Liver (tissue), 9 donors: ENCODE measurements around the gene MCEMP1. TPM values are rescaled to one million over a fixed set of nuclear protein-coding genes. Genes with fewer than 3 reads are reported as not detected.
A peak's percentile ranks its signal among the peaks of the same experiment; 100 is the strongest.

Experiments
- DNase-seq: peaks from one replicate; pipeline ENCODE4 v3.0.0-alpha.2; 2017; ENCODE audit warnings: low spot score
- H3K27ac ChIP-seq, 2 donors: one replicate each; pipeline ENCODE4 v1.7.0; 2013; ENCODE audit warnings: inconsistent platforms in 2 of 2, low read length in 2 of 2, control low read depth in 1 of 2, low read depth in 1 of 2, mild to moderate bottlenecking in 1 of 2
- H3K27me3 ChIP-seq, 4 donors: one replicate each; pipeline versions ENCODE4 v1.6.1 to v1.7.0; 2013; ENCODE audit warnings: low read length in 3 of 4, inconsistent platforms in 1 of 4, mild to moderate bottlenecking in 1 of 4, moderate library complexity in 1 of 4; ENCODE audit not compliant: control insufficient read depth in 4 of 4, insufficient read depth in 4 of 4
- H3K36me3 ChIP-seq, 4 donors: one replicate each; pipeline versions ENCODE4 v1.6.1 to v1.7.0; 2013; ENCODE audit warnings: low read length in 3 of 4, mild to moderate bottlenecking in 3 of 4, low read depth in 1 of 4, moderate library complexity in 1 of 4; ENCODE audit not compliant: control insufficient read depth in 4 of 4, insufficient read depth in 3 of 4
- H3K4me1 ChIP-seq, 4 donors: one replicate each; pipeline versions ENCODE4 v1.6.1 to v1.7.0; 2013; ENCODE audit warnings: low read length in 3 of 4, mild to moderate bottlenecking in 3 of 4, moderate library complexity in 1 of 4; ENCODE audit not compliant: control insufficient read depth in 4 of 4, insufficient read depth in 4 of 4
- H3K4me3 ChIP-seq, 3 donors: one replicate each; pipeline versions ENCODE4 v1.6.1 to v1.7.0; 2013; ENCODE audit warnings: low read length in 3 of 3, control low read depth in 1 of 3, low read depth in 1 of 3, mild to moderate bottlenecking in 1 of 3
- H3K9ac ChIP-seq, 2 donors: one replicate each; pipeline ENCODE4 v1.7.0; 2013; ENCODE audit warnings: low read length in 2 of 2, mild to moderate bottlenecking in 2 of 2, moderate library complexity in 2 of 2, control low read depth in 1 of 2, low read depth in 1 of 2
- H3K9me3 ChIP-seq, 4 donors: one replicate each; pipeline versions ENCODE4 v1.6.1 to v1.7.0; 2013; ENCODE audit warnings: low read length in 3 of 4; ENCODE audit not compliant: control insufficient read depth in 4 of 4
- ATF3 ChIP-seq: IDR thresholded peaks from 2 replicates; pipeline ENCODE4 v1.6.1; 2016; ENCODE audit warnings: antibody characterized with exemption
- EGR1 ChIP-seq, 2 donors: IDR thresholded peaks; 2 replicates each; pipeline ENCODE4 v1.6.1; 2016 to 2018; ENCODE audit warnings: antibody characterized with exemption in 2 of 2, low read depth in 2 of 2
- FOXA1 ChIP-seq: IDR thresholded peaks from 2 replicates; pipeline ENCODE4 v1.6.1; 2016; ENCODE audit warnings: antibody characterized with exemption
- FOXA2 ChIP-seq: IDR thresholded peaks from 2 replicates; pipeline ENCODE4 v1.6.1; 2016; ENCODE audit warnings: antibody characterized with exemption
- GABPA ChIP-seq, 2 donors: IDR thresholded peaks in 1 of 2; conservative IDR thresholded peaks in 1 of 2; 2 replicates each; pipeline ENCODE4 v1.6.1; 2016; ENCODE audit warnings: antibody characterized with exemption in 2 of 2, mild to moderate bottlenecking in 1 of 2, moderate library complexity in 1 of 2
- HNF4A ChIP-seq, 2 donors: conservative IDR thresholded peaks; 2 replicates each; pipeline ENCODE4 v1.6.1; 2016; ENCODE audit warnings: antibody characterized with exemption in 2 of 2, mild to moderate bottlenecking in 2 of 2
- JUND ChIP-seq, 2 donors: IDR thresholded peaks; 2 replicates each; pipeline ENCODE4 v1.6.1; 2016; ENCODE audit warnings: antibody characterized with exemption in 2 of 2
- RAD21 ChIP-seq, 2 donors: IDR thresholded peaks; 2 replicates each; pipeline ENCODE4 v1.6.1; 2016; ENCODE audit warnings: antibody characterized with exemption in 2 of 2, mild to moderate bottlenecking in 2 of 2
- REST ChIP-seq: IDR thresholded peaks from 2 replicates; pipeline ENCODE4 v1.6.1; 2016; ENCODE audit warnings: antibody characterized with exemption, mild to moderate bottlenecking
- SP1 ChIP-seq: IDR thresholded peaks from 2 replicates; pipeline ENCODE4 v1.6.1; 2018; ENCODE audit warnings: antibody characterized with exemption, mild to moderate bottlenecking
- TAF1 ChIP-seq: conservative IDR thresholded peaks from 2 replicates; pipeline ENCODE4 v1.6.1; 2016; ENCODE audit warnings: antibody characterized with exemption, mild to moderate bottlenecking
- WGBS: extraction: QIAGEN DNeasy Blood & Tissue Kit; methylation state at CpG from one replicate; pipeline ENCODE4 v1.1.7; 2013; 5-methylcytosine and 5-hydroxymethylcytosine counted together
- polyA plus RNA-seq, 2 donors: library from polyadenylated mRNA; stranded (reverse) in 1 of 2; unstranded in 1 of 2; fragments of 200-250 nt in 1 of 2; fragments of >200 nt in 1 of 2; fragmentation: Nextera tagmentation in 1 of 2; extraction: Ambion mirVana in 1 of 2; gene quantifications; one replicate each; pipeline versions ENCODE4 v1.2.1 to v1.2.3, GENCODE V29; 2013 to 2015
- total RNA-seq, 2 donors: library from RNA; depleted of rRNA; stranded (reverse); fragments of >200 nt; gene quantifications; one replicate each; pipeline ENCODE4 v1.2.3, GENCODE V29; 2014
- TF ChIP-seq, protein P1 (sequence below): fragments of 150-350 bp; IDR thresholded peaks from 2 replicates; pipeline ENCODE4 v1.5.1; 2017; ENCODE audit warnings: improper control_type of control experiment, low read depth, low read length; ENCODE audit not compliant: missing input control
- donor health status: healthy.
- donor health status: healthy.
- donor health status: healthy.
- donor health status: healthy.
- donor health status: healthy.

The MCEMP1 gene
- total and polyA plus RNA-seq, 4 donors, result 0.29 to 0.92 (median 0.48) TPM

GRCh38 chr19:7705387-7706187 lies 28.7 kb downstream of the MCEMP1 start:
- Histone ChIP-seq H3K27ac (peak overlapping the region; percentile 17 to 48), H3K9ac (no peak overlapping the region), H3K36me3 (no peaks in the 10 kb centered on the region), H3K27me3 (no peaks in the 10 kb centered on the region), H3K4me3 (no peak overlapping the region), H3K9me3 (no peaks in the 10 kb centered on the region), H3K4me1 (no peaks in the 10 kb centered on the region)
- WGBS, result 60% methylated on average over 24 of the region's 24 CpGs
- TF ChIP-seq GABPA (IDR thresholded peaks at IDR 0.05 in 1 of 2, conservative IDR thresholded peaks at IDR 0.05 in 1 of 2) (no peak), JUND (IDR thresholded peaks at IDR 0.05) (no peak)
- DNase-seq, result no peak

- Histone ChIP-seq H3K4me3 (no peak overlapping the region), H3K27ac (peak overlapping the region; percentile 34 to 58), H3K4me1 (no peaks in the 10 kb centered on the region), H3K9me3 (no peaks in the 10 kb centered on the region), H3K36me3 (no peaks in the 10 kb centered on the region), H3K27me3 (no peaks in the 10 kb centered on the region), H3K9ac (no peak overlapping the region)
- 78% methylated on average over 14 of the region's 14 CpGs for WGBS
- no peak for DNase-seq
- TF ChIP-seq TAF1 (no peak), REST (no peak), SP1 (no peak)
- TF ChIP-seq, protein P1, sequence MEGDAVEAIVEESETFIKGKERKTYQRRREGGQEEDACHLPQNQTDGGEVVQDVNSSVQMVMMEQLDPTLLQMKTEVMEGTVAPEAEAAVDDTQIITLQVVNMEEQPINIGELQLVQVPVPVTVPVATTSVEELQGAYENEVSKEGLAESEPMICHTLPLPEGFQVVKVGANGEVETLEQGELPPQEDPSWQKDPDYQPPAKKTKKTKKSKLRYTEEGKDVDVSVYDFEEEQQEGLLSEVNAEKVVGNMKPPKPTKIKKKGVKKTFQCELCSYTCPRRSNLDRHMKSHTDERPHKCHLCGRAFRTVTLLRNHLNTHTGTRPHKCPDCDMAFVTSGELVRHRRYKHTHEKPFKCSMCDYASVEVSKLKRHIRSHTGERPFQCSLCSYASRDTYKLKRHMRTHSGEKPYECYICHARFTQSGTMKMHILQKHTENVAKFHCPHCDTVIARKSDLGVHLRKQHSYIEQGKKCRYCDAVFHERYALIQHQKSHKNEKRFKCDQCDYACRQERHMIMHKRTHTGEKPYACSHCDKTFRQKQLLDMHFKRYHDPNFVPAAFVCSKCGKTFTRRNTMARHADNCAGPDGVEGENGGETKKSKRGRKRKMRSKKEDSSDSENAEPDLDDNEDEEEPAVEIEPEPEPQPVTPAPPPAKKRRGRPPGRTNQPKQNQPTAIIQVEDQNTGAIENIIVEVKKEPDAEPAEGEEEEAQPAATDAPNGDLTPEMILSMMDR, result no peak
Observed at GRCh38 chr19:7706188-7706954, 29.5 kb downstream of the MCEMP1 start.

DNA sequence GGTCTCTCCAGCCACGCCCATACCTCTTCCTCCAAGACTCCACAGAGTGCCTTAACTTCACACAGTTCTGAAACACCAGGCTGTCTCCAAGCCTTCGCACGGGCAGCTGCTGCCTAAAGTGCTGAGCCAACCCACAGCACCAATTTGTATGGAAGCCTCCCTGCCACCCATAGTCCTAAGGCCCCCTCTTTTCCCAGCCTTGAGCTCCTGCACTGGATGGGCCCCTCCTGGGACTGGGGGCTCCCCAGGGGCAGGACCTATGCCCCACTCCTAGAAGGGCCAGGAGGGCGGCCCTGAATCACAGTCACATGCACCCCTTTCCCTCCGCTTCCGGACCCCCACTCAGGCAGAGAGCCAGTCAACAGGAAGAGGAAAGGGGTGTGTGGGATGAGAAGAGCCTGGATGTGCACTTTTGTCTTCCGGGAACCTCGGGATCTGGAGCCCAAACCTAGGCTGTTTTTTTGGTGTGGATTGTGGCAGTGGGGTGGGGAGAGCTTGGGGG lies 30.1 kb downstream of the MCEMP1 start:
- Histone ChIP-seq H3K36me3 (no peaks in the 10 kb centered on the region), H3K27me3 (no peaks in the 10 kb centered on the region), H3K9me3 (no peaks in the 10 kb centered on the region), H3K27ac (peak overlapping the region; percentile 34 to 58), H3K9ac (no peak overlapping the region), H3K4me3 (no peak overlapping the region), H3K4me1 (no peaks in the 10 kb centered on the region)
- WGBS, result 72% methylated on average over 8 of the region's 8 CpGs
- no peak for DNase-seq
- TF ChIP-seq ATF3 (no peak), REST (no peak), FOXA1 (no peak), SP1 (no peak), RAD21 (IDR thresholded peaks at IDR 0.05) (no peak), EGR1 (IDR thresholded peaks at IDR 0.05; ENCODE audit: low read depth in 2 of 2) (no peak), FOXA2 (no peak), HNF4A (conservative IDR thresholded peaks at IDR 0.05) (no peak), JUND (IDR thresholded peaks at IDR 0.05) (no peak)
- TF ChIP-seq, protein P1, result no peak
